WTC11 (cell line): ENCODE results near the gene HDGFL2.

ENCODE experiments used
- ELF4 ChIP-seq: sonication (generic); formaldehyde crosslinking; IDR thresholded peaks from 2 replicates; pipeline ENCODE4 v1.8.1; 2022; ENCODE audit warnings: low read depth, mild to moderate bottlenecking, moderate library complexity, missing genetic modification reagents
- ETV6 ChIP-seq: sonication (generic); formaldehyde crosslinking; IDR thresholded peaks from 2 replicates; pipeline ENCODE4 v1.8.1; 2022; ENCODE audit warnings: mild to moderate bottlenecking, missing genetic modification reagents
- NFE2L1 ChIP-seq: sonication (generic); formaldehyde crosslinking; IDR thresholded peaks from 2 replicates; pipeline ENCODE4 v1.8.1; 2023; ENCODE audit warnings: missing genetic modification reagents
- TF ChIP-seq, protein P1 (sequence below): fragments of 200-600 bp; IDR thresholded peaks from 2 replicates; pipeline ENCODE4 v1.8.0; 2022; ENCODE audit warnings: antibody characterized with exemption
- TF ChIP-seq, protein P2 (sequence below): sonication (generic); formaldehyde crosslinking; IDR thresholded peaks from 2 replicates; pipeline ENCODE4 v1.8.0; 2023; ENCODE audit warnings: missing genetic modification reagents

DNA sequence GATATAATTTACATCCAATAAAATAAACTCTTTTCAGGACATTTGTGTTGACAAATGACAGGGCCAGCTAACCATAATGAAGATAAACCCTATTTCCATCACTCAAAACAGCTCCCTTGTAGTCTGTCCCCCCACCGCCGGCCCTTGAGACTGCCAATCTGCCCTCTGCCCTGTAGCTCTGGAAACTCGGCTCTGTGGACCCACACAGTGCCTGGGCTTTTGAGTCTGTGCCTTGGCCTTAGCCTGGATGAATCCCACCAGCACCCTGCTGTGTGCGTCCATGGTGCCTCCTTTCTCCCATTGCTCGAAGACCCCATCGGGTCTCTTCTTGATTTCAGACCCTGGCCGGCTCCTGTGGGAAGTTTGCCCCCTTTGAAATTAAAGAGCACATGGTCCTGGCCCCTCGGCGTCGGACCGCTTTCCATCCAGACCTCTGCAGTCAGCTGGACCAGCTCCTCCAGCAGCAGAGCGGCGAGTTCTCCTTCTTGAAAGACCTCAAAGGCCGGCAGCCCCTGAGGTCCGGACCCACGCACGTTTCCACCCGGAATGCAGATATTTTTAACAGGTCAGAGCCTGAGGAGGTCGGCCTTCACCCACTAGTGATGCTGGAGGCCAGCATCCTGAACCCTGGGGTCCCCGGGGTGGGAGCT, 43.6 kb upstream of the HDGFL2 start:
- TF ChIP-seq ELF4 (CRISPR knock-in tag) = no peak
- TF ChIP-seq NFE2L1 (CRISPR knock-in tag) = no peak
- TF ChIP-seq, protein P1, sequence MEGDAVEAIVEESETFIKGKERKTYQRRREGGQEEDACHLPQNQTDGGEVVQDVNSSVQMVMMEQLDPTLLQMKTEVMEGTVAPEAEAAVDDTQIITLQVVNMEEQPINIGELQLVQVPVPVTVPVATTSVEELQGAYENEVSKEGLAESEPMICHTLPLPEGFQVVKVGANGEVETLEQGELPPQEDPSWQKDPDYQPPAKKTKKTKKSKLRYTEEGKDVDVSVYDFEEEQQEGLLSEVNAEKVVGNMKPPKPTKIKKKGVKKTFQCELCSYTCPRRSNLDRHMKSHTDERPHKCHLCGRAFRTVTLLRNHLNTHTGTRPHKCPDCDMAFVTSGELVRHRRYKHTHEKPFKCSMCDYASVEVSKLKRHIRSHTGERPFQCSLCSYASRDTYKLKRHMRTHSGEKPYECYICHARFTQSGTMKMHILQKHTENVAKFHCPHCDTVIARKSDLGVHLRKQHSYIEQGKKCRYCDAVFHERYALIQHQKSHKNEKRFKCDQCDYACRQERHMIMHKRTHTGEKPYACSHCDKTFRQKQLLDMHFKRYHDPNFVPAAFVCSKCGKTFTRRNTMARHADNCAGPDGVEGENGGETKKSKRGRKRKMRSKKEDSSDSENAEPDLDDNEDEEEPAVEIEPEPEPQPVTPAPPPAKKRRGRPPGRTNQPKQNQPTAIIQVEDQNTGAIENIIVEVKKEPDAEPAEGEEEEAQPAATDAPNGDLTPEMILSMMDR = no peak
- no peak for TF ChIP-seq ETV6 (CRISPR knock-in tag)
- TF ChIP-seq, protein P2, sequence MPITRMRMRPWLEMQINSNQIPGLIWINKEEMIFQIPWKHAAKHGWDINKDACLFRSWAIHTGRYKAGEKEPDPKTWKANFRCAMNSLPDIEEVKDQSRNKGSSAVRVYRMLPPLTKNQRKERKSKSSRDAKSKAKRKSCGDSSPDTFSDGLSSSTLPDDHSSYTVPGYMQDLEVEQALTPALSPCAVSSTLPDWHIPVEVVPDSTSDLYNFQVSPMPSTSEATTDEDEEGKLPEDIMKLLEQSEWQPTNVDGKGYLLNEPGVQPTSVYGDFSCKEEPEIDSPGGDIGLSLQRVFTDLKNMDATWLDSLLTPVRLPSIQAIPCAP (CRISPR knock-in tag) = no peak
